Motor neuron (in vitro differentiated cells): Measurements from ENCODE around the gene MMP27. TPM values are rescaled to one million over a fixed set of nuclear protein-coding genes. Genes with fewer than 3 reads are reported as not detected.

Experiments
- ATAC-seq, 8 experiments: fragments of 200-7000 bp; cut with Tn5 transposase; replicated peaks in 6 of 8; 2 replicates each; pipeline ENCODE4 v1.8.0; 2021; ENCODE audit warnings: mild to moderate bottlenecking in 8 of 8, moderate library complexity in 8 of 8
- H3K27ac ChIP-seq, 2 donors: fragments of 250-450 bp; sonication (Bioruptor Pico); 2 replicates each; pipeline ENCODE4 v1.9.0; 2021; ENCODE audit warnings: antibody characterized with exemption in 2 of 2, mild to moderate bottlenecking in 2 of 2, moderate library complexity in 1 of 2
- H3K4me1 ChIP-seq, 2 donors: fragments of 250-450 bp; sonication (Bioruptor Pico); replicated peaks in 1 of 2; 2 replicates each; pipeline ENCODE4 v1.6.1; 2021; ENCODE audit warnings: antibody characterized with exemption in 2 of 2, mild to moderate bottlenecking in 2 of 2, moderate library complexity in 1 of 2
- H3K4me3 ChIP-seq, 5 donors: fragments of 250-450 bp; sonication (Bioruptor Pico); 2 replicates each; pipeline ENCODE4 v1.9.0; 2021; ENCODE audit warnings: antibody characterized with exemption in 5 of 5, mild to moderate bottlenecking in 5 of 5, moderate library complexity in 4 of 5
- WGBS, 10 experiments: fragments of 450-650 bp; shearing (Covaris generic); methylation state at CpG; one replicate each; pipeline ENCODE4 v1.0.0; 2022; 5-methylcytosine and 5-hydroxymethylcytosine counted together
- in situ Hi-C, 9 experiments: fragments of 400-800 bp; cut with MboI; loops; one replicate each; pipeline ENCODE4 v1.15.0; 2021; ENCODE audit warnings: low sequenced_read_pairs in 9 of 9, low pct_unique_long_range_greater_than_20kb in 2 of 9; ENCODE audit not compliant: unreplicated experiment in 9 of 9
- total RNA-seq, 8 experiments: library from RNA; unstranded; fragments of 300-600 nt; gene quantifications; 2 replicates each; pipeline versions ENCODE4 v1.2.3 to v1.2.4, GENCODE V29; 2022

Gene MMP27
- total RNA-seq, 8 experiments from 2014 or later, result 0.20 TPM; not detected in 7

GRCh38 chr11:102678022-102678421, 27.5 kb downstream of the MMP27 start:
- ATAC-seq, result peak in 2 of 8 experiments; percentile 33 to 43
- WGBS, 10 experiments, result 0 to 100% (median 76%) methylated on average over 1 to 2 of the region's 2 CpGs; no CpG with 5 or more reads in 2 of the 10 experiments
- no peak overlapping the region for H3K4me3 ChIP-seq
- no peak overlapping the region for H3K27ac ChIP-seq
- no peaks in the 10 kb centered on the region for H3K4me1 ChIP-seq
- in situ Hi-C loops, result no loop called here

DNA sequence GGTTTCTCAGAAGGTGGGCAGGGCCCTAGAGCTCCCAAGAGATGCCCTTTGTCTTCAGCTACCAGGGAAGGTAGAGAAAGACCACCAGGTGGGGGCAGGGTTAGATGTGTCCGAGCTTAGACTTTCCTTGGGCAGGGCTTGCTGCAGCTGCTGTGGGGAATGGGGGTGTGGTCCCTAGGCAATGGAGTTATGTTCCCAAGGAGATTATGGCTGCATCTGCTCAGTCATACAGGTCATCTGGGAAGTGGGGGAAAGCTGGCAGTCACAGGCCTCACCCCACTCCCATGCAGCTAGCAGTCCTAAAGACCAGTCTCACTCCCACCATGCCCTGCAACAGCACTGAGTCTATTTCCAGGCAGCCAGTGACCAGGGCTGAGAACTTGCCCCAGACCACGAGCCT, 29.5 kb downstream of the MMP27 start:
- H3K4me3 ChIP-seq, result no peak overlapping the region
- peak in 3 of 8 experiments; percentile 41 to 64 (median 51) for ATAC-seq
- no peaks in the 10 kb centered on the region for H3K4me1 ChIP-seq
- H3K27ac ChIP-seq, result no peak overlapping the region
- in situ Hi-C loops, result no loop called here
- WGBS, 10 experiments, result 17 to 83% (median 50%) methylated on average over 1 to 2 of the region's 2 CpGs; no CpG with 5 or more reads in 5 of the 10 experiments

DNA sequence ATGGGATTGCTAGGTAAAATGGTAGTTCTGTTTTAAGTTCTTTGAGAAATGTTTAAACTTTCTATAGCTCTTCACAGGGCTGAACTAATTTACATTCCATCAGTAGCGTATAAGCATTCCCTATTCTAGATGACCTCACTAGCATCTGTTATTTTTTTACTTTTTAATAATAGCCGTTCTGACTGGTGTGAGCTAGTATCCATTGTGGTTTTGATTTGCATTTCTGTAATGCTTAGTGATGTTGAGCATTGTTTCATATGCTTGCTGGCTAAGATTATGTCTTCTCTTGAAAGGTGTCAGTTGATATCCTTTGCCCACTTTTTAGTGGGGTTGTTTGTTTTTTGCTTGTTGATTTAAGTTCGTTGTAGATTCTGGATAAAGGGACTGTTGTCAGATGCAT, 35.9 kb downstream of the MMP27 start:
- in situ Hi-C loops, result no loop called here
- no peak overlapping the region for H3K4me3 ChIP-seq
- peak in 2 of 8 experiments; percentile 52 to 80 for ATAC-seq
- H3K27ac ChIP-seq, result no peak overlapping the region
- WGBS, 10 experiments, result 36 to 94% (median 67%) methylated on average over 1 to 3 of the region's 3 CpGs
- H3K4me1 ChIP-seq, result no peaks in the 10 kb centered on the region

DNA sequence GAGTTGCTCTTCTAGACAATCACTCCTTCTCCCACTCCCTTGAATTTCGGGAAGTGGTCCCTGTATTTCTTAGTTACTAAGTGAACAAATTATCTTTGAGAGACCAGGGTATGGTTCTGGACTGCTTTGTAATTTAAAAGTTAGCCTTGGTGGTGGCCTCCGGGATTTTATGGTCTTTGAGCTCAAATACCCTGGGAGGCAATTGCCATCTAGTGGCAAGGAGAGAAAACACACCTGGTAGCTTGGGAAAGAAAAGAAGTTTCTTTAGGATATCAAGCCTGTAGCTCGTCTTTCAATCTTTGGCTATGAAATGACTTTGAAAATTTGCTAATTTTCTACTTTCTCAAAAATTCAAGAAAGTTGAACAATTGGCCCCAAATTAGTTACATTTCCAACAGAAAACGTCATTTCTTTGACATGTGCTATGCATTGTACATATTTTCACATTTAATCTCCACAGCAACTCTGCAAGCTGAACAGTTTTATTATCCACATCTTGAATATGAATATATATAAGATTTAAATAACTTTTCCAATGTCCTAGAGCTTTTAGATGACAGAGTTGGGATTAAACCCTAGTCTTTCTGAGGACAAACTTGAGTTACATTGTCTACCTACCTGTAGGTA, 39.1 kb downstream of the MMP27 start:
- H3K27ac ChIP-seq, result no peak overlapping the region
- H3K4me1 ChIP-seq, result no peaks in the 10 kb centered on the region
- in situ Hi-C loops, result no loop called here
- WGBS, 10 experiments, result 0 to 28% (median 11%) methylated on average over 1 to 4 of the region's 4 CpGs; no CpG with 5 or more reads in 1 of the 10 experiments
- peak in 4 of 8 experiments; percentile 38 to 72 (median 55) for ATAC-seq
- no peak overlapping the region for H3K4me3 ChIP-seq

DNA sequence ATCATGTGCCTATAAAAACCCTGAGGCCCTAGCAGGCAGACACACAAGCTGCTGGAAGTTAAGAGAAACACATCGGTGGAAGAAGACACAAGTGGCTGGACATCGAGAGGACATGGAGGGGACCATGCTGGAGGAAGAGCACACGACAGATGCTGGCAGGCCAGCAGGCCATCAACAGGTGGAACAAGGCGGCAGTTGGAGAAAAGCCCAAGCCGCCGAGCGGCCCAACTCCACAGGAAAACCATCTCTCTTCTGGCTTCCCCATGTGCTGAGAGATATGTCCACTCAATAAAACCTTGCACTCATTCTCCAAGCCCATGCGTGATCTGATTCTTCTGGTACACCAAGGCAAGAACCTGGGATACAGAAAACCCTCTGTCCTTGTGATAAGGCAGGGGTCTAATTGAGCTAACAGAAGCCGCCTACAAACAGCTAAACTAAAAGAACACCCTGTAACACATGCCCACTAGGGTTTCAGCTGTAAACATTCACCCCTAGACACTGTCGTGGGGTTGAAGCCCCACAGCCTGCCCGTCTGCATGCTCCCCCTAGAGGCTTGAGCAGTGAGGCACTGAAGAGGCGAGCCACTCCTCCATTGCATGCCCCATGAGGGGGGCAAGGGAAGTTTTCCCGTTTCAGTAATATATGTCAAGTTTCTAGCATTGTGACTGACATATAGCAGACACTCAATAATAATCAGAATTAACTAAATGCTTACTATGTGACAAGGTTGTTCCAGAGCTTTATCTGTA, 41.4 kb downstream of the MMP27 start:
- ATAC-seq, result peak in 1 of 8 experiments; percentile 44
- H3K4me1 ChIP-seq, result no peaks in the 10 kb centered on the region
- WGBS, 10 experiments, result 27 to 100% (median 67%) methylated on average over 1 to 7 of the region's 13 CpGs; no CpG with 5 or more reads in 1 of the 10 experiments
- H3K4me3 ChIP-seq, result no peak overlapping the region
- H3K27ac ChIP-seq, result no peak overlapping the region
- in situ Hi-C loops, result no loop called here

DNA sequence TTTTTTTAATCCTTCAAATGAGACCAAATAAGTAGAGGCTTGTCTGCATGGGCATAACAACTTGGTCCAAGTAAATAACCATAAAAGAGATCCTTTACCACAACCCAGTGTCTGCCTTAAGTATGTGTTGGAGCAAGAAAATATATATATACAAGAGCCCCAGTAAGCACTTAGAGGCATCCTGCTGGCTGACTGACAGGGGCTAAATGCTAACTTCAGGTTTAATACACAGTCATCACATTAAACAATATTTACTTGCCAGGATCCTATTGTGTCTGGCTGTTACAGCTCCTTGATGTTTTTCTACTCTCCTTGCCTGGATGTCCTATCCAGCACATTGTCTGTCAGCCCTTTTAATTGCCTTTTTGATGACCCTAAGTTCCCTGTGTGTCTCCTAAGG, 43.0 kb downstream of the MMP27 start:
- no peak for ATAC-seq
- in situ Hi-C loops, result no loop called here
- Histone ChIP-seq H3K27ac (no peak overlapping the region), H3K4me3 (no peak overlapping the region), H3K4me1 (no peaks in the 10 kb centered on the region)

DNA sequence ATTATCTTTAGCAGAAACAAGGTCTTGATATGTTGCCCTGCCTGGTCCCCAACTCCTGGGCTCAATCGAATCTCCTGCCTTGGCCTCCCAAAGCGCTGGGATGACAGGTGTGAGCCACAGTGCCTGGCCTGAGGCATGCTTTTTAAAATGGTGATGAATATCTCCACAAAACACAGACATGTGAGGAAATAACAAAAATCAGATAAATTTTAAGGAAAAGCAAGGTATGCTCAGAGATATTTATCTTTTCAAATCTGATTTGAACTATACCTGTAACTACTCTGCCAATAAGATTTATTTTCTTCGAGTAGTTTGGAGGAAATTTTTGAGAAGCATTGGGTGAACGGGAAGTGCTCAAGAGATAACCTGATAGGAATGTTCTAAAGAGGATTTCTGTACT, 44.5 kb downstream of the MMP27 start:
- no peak overlapping the region for H3K4me3 ChIP-seq
- in situ Hi-C loops, result no loop called here
- 50 to 97% (median 89%) methylated on average over 2 to 4 of the region's 4 CpGs; no CpG with 5 or more reads in 2 of the 10 experiments for WGBS, 10 experiments
- ATAC-seq, result no peak
- H3K27ac ChIP-seq, result no peak overlapping the region
- no peaks in the 10 kb centered on the region for H3K4me1 ChIP-seq

DNA sequence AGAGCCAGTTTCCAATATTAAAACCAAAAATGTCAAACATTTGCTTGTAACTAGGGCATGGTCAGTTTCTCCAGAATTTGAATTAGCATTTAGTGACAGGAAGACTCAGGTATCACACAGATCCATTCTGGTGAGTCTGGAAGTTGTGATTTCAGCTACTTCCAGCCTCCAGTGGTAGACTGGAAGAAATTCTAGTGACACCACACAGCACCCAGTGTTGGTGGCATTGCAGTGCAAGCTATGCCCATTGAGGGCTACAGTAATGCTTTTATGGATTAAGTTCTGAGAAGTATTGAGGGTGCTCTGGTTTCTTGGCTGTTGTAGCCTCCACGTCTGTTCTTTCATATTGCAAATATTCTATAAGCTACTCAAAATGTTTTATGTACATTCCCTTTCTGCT, 49.0 kb downstream of the MMP27 start:
- H3K27ac ChIP-seq, result no peak overlapping the region
- WGBS, 10 experiments, result 0 to 100% (median 17%) methylated on average over 1 of the region's 1 CpG; no CpG with 5 or more reads in 3 of the 10 experiments
- no peak overlapping the region for H3K4me3 ChIP-seq
- in situ Hi-C loops, result no loop called here
- ATAC-seq, result no peak
- no peaks in the 10 kb centered on the region for H3K4me1 ChIP-seq

GRCh38 chr11:102655547-102655946, 50.0 kb downstream of the MMP27 start:
- no peak for ATAC-seq
- Histone ChIP-seq H3K4me3 (no peak overlapping the region), H3K4me1 (no peaks in the 10 kb centered on the region), H3K27ac (no peak overlapping the region)
- WGBS, 10 experiments, result 0 to 83% (median 36%) methylated on average over 1 to 2 of the region's 2 CpGs
- in situ Hi-C loops, result no loop called here

GRCh38 chr11:102654761-102655160, 50.8 kb downstream of the MMP27 start:
- Histone ChIP-seq H3K4me3 (no peak overlapping the region), H3K27ac (no peak overlapping the region), H3K4me1 (no peaks in the 10 kb centered on the region)
- in situ Hi-C loops, result no loop called here
- no peak for ATAC-seq
- WGBS, 10 experiments, result 67 to 92% (median 88%) methylated on average over 1 of the region's 1 CpG; no CpG with 5 or more reads in 7 of the 10 experiments

GRCh38 chr11:102653744-102654291, 51.8 kb downstream of the MMP27 start:
- 0 to 100% (median 76%) methylated on average over 1 to 7 of the region's 16 CpGs; no CpG with 5 or more reads in 3 of the 10 experiments for WGBS, 10 experiments
- no peak overlapping the region for H3K27ac ChIP-seq
- in situ Hi-C loops, result no loop called here
- H3K4me1 ChIP-seq, result no peaks in the 10 kb centered on the region
- H3K4me3 ChIP-seq, result no peak overlapping the region
- no peak for ATAC-seq

GRCh38 chr11:102647430-102647829, 58.1 kb downstream of the MMP27 start:
- Histone ChIP-seq H3K4me3 (no peak overlapping the region), H3K4me1 (peaks cover 0 to 5% of the 10 kb centered on the region in 2 donors), H3K27ac (no peak overlapping the region)
- ATAC-seq, result no peak
- in situ Hi-C loops, result no loop called here

GRCh38 chr11:102643941-102644340, 61.6 kb downstream of the MMP27 start:
- WGBS, 10 experiments, result 58 to 100% (median 89%) methylated on average over 3 to 4 of the region's 4 CpGs

More at GRCh38 chr11:102643941-102644340, 61.6 kb downstream of the MMP27 start:
- H3K4me3 ChIP-seq, result no peak overlapping the region
- peaks cover 0 to 5% of the 10 kb centered on the region in 2 donors for H3K4me1 ChIP-seq
- H3K27ac ChIP-seq, result no peak overlapping the region
- no peak for ATAC-seq
- in situ Hi-C loops, result no loop called here
